HG03575 (cell line): ENCODE measurements around the gene SLCO1A2.
"Not testable (repeated sequence)": the region's sequence is repeated elsewhere in the genome, so short reads cannot be mapped to it uniquely, and the experiment has no call there.

Source experiments
- ATAC-seq: cut with Tn5 transposase; IDR thresholded peaks from one replicate; pipeline ENCODE4 v1.9.1; 2021; ENCODE audit not compliant: unreplicated experiment, insufficient number of reproducible peaks, low FRiP score; ENCODE audit errors: extremely low read depth

The SLCO1A2 gene, protein sequence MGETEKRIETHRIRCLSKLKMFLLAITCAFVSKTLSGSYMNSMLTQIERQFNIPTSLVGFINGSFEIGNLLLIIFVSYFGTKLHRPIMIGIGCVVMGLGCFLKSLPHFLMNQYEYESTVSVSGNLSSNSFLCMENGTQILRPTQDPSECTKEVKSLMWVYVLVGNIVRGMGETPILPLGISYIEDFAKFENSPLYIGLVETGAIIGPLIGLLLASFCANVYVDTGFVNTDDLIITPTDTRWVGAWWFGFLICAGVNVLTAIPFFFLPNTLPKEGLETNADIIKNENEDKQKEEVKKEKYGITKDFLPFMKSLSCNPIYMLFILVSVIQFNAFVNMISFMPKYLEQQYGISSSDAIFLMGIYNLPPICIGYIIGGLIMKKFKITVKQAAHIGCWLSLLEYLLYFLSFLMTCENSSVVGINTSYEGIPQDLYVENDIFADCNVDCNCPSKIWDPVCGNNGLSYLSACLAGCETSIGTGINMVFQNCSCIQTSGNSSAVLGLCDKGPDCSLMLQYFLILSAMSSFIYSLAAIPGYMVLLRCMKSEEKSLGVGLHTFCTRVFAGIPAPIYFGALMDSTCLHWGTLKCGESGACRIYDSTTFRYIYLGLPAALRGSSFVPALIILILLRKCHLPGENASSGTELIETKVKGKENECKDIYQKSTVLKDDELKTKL

DNA sequence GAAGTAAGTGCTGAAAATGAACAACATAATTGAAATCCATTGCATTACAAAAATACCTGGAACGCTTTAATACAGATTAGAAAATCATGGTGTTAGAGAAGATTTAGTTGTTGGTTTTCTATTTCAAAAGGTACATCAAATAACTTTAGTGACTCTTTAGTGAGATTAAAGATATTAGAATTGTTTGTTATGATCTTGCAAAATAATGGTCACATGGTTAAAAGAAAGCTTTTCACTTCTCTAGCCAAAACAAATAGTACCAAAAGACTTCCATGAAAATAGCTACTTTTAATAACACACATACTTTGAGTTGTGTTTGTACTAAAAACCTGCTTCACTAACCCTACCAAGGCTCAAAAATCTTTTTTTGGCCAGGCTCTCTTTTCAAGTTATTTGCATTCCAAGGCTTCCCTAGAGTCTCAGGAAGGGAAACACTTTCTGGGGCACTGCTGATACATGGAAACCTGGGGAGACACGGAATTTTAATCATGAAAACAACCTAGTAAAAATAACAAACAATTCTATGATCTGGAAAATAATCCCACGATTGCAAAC lies at the start of gene SLCO1A2:
SLCO1A2 (minus strand) TSS at position 147 of the 555 bp plus-strand sequence. CDS start 270 bp downstream, outside the sequence.
- ATAC-seq = no peak

GRCh38 chr12:21384261-21384660 lies 49.5 kb upstream of the SLCO1A2 start:
- ATAC-seq = no peak

- not testable (repeated sequence) for ATAC-seq
Measured at GRCh38 chr12:21381320-21381719, 46.6 kb upstream of the SLCO1A2 start.

- ATAC-seq = no peak
Measured at GRCh38 chr12:21379218-21379617, 44.5 kb upstream of the SLCO1A2 start.

DNA sequence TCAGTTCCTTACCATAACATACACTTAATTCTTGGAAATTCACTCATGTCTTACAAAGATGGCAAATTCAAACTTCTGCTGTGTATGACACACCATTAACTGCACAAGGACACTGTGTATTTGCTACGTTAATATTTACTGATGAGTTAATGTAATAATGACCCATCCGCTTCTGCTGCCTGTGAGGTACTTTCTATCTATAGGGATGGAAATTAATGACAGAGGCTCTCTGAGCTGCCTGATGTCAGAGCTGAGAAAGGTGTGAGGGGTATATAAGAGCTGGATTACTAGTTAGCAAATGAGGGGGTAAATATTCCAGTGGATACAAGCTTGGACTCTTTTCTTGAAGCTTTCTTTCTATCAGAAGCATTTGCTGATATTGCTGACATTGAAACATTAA lies 37.9 kb upstream of the SLCO1A2 start, which contains the start of gene IAPP:
IAPP (plus strand) TSS at position 301 of the 400 bp plus-strand sequence. CDS start 450 bp downstream, outside the sequence.
- no peak for ATAC-seq

GRCh38 chr12:21370845-21371449 lies 36.2 kb upstream of the SLCO1A2 start:
- no peak for ATAC-seq

- ATAC-seq = no peak
Measured at GRCh38 chr12:21369141-21369980, 34.6 kb upstream of the SLCO1A2 start.

DNA sequence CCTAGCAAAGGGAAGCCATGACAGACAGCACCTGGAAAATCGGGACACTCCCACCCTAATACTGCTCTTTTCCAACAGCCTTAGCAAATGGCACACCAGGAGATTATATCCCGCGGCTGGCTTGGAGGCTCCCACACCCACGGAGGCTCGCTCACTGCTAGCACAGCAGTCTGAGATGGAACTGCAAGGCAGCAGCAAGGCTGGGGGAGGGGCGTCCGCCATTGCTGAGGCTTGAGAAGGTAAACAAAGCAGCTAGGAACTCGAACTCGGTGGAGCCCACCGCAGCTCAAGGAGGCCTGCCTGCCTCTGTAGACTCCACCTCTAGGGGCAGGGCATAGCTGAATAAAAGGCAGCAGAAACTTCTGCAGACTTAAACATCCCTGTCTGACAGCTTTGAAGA lies 25.9 kb upstream of the SLCO1A2 start:
- not testable (repeated sequence) for ATAC-seq

- ATAC-seq = no peak
Measured at GRCh38 chr12:21354641-21355040, 19.9 kb upstream of the SLCO1A2 start.

GRCh38 chr12:21353948-21354347 lies 19.2 kb upstream of the SLCO1A2 start:
- no peak for ATAC-seq

DNA sequence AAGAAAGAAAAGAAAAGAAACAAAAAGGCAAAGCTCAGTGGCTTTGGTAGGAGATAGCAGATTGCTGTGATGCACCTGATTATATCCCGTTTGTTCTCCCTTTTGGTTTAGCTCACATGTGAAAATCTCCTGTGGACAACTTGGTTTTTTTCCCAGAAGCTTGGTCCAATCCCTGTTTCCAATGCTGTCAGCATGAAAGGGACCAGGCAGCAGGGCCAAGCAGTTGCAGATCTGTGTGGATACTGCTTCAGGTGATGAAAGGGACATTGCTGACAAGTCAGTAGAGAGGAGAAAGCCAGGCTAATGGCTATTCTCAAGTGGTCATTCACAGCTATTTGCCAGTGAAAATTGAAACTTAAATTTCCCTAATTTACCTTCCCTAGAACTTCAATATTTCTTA lies 18.8 kb upstream of the SLCO1A2 start:
- no peak for ATAC-seq

DNA sequence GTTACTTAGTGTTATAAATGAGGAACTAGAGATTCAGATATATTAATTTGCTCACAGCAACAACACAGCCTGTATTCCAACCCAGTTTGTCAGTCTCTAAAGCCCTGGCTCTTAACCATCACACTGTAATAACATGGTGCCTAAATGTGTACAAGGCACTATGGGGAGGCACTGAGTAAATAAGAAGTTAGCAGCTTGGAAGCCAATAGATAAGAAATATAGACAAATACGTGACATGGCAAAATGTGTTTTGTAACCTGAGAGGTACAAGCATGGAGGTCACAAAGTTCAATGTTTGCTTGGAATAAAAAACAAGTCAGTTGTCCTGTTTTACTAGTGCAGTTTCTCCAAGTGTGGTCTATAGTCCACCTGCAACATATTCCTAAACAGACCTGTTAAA lies 16.3 kb upstream of the SLCO1A2 start:
- ATAC-seq = no peak

- no peak for ATAC-seq
Measured at GRCh38 chr12:21346542-21347205, 12.0 kb upstream of the SLCO1A2 start.

GRCh38 chr12:21343636-21344035 lies 8.9 kb upstream of the SLCO1A2 start:
- ATAC-seq = no peak

GRCh38 chr12:21341769-21342168 lies 7.1 kb upstream of the SLCO1A2 start:
- ATAC-seq = no peak

DNA sequence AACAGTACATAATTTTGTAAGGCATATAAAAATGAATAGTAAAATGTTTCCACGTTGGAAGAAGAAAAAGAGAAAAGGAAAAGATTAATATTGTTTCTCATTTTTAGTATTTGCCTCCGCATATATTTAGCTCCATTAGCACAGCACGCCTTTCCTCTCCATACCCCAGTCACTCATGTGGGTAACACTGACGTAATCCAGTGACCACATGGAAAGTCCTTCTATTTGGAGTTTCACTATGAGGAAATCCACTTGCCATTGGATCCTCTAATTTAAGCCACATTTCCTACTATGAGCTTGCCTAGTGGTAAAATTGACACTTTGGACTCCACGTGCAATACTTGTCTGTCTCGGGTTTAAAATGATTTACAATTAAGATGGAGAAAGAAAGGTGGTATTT lies 5.7 kb upstream of the SLCO1A2 start:
- no peak for ATAC-seq

DNA sequence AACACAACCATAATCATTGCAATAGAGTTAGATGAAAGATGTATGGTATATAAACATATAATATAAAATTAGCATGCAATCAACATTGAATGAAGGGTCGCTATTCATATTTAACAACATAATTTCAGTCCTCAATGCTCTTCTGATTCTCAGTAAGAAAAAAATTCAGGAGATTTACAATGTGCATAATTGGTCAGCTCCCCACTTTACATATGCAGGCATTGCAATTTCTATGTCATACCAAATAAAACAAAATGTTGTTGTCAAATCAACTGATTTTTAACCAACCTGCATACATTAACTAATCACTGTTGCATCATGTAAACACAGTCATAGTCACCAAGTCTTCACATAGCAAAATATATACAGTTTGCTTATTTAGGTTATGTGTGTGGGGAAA lies 5.2 kb upstream of the SLCO1A2 start:
- no peak for ATAC-seq
